ENCODE results near the gene NRF1. TPM values are rescaled to one million over a fixed set of nuclear protein-coding genes. Genes with fewer than 3 reads are reported as not detected.

Gene NRF1
- polyA plus RNA-seq, 4 donors = 20.3 to 27.4 (median 22.2) TPM

DNA sequence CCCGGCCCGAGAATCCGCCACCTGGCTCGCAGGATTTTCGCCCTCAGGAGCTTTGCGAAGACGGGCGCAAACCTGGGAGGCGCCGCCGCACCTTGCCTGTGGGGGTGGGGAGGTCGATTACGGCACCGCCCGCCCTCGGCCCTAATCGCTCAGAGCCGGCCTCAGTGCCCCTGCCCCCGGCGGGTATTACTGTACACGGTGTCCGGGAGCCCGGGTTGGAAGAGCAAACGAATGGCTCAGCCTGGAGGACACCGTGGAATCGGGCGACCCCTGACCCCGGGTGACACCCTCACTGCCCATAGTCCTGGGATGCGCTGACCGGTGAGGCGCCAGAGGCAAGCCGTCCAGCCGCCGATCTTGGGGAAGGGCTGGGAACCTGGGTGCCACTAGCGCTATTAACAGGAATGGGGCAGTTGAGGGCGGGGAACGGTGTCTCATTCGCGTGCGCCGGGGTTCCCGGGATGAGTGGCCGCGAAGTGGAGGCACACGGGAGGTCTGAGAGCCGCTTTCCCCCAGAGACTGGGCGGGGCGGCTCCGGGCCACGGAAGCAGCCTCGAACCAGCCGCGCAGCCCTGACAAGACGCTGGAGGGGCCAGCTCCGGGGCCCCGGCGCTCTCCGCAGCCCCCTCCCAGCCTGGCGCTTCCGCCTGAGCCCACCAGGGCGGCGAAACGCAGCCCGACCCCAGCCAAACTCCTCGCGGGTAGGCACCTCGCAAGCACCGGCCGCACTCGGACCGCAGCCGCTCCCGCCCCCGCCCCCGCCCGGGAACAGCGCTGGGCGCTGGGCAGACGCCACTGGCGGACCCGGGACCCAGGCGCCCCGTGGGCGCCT lies 167.5 kb downstream of the NRF1 start:
- DNase-seq (ENCODE audit: low read depth in 4 of 4, low spot score in 3 of 4) = no peak

DNA sequence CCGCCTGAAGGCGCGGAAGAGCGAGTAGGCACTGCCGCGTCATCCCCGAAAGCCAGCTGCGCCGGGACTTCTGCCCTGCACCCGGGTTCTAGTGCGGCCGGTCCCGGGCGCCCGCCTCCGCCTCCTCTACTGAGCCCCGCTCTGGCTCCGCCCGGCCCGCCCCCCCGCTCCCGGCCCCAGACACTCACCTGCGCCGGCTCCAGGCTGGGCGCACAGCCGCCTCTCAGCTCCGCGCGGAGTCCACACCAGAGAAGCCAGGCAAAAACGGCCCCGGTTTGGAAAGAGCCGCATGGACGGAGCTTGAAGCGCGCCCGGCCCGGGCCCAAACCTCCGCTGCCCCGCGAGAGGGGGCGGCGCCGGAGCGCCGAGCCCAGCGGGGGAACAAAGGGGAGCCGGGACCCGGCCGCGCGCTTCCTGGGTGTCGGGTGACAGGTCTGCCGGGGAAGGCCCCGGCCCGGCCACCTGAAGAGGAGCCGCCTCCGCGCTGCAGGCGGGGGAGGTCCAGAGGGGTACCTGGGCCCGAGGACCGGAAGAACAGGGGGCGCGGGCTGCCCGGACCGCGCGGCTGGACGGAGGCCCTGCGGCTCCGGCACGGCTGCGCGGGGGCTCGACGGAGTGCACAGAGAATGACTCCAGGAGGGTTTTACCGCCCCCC lies 168.2 kb downstream of the NRF1 start:
- peak in 1 of 4 donors; percentile 42 for DNase-seq (ENCODE audit: low read depth in 4 of 4, low spot score in 3 of 4)

- no peak for DNase-seq (ENCODE audit: low read depth in 4 of 4, low spot score in 3 of 4)
Measured at GRCh38 chr7:129780257-129780973, 168.9 kb downstream of the NRF1 start.

- no peak for DNase-seq (ENCODE audit: low read depth in 4 of 4, low spot score in 3 of 4)
Measured at GRCh38 chr7:129780974-129781927, 169.7 kb downstream of the NRF1 start.

DNA sequence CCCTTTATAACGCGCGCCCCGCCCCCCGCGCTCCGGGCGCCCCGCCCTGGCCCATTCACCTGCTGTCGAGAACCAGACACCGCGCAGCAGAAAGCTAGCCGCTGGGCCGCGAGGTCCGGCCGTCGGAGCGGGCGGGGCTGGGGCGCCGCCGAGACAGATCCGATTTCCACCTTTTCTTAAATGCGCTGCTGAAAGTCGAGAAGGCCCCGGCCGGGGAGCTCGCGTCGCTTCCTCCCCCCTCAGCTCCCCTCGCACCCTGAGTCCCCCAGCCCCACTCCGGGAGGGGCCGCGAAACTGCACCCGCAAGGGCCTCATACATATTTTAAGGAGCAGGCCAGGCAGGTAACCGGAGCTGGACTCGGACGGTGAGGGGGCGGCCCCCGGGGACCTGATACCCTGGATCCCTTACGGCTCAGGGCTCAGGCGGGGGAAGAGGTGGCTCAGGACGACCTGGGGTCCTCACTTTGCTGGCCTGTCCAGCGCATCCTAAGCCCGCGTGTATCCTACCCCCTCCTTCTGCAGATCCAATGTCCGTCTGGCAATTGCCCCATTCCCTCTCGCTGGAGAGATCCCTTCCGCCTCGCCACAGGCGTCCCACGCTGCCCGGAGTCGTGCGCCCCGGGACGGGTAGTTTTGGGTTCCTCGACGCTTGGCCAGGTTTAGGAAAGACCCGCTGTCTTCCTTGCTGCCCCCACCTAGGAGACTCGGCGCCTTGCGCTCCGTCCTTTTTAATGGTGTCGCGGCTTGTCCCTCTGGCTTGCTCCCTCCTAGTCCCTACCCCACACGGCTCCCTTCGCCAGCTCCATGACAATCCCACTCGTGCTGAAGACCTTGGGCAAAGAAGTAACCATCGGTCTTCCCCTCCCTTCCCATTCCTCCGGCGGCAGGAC lies 170.7 kb downstream of the NRF1 start:
- DNase-seq (ENCODE audit: low read depth in 4 of 4, low spot score in 3 of 4) = no peak

- no peak for DNase-seq (ENCODE audit: low read depth in 4 of 4, low spot score in 3 of 4)
Measured at GRCh38 chr7:129782818-129783583, 171.5 kb downstream of the NRF1 start.

DNA sequence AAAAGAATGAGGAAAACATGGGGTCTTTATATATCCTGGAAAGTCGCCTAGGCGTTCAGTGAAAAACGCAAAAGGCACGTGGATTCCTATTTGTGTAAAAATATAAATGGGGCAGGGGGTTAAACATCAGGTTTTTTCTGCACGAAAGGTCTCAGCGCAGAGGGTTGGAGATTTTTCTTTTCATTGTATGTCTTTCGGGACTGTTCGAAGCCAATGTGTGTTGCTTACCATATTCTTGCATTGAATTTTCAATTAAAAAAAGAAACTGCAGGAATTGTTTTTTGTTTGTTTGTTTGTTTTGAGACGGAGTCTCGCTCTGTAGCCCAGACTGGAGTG lies 172.0 kb downstream of the NRF1 start:
- DNase-seq (ENCODE audit: low read depth in 4 of 4, low spot score in 3 of 4) = no peak

DNA sequence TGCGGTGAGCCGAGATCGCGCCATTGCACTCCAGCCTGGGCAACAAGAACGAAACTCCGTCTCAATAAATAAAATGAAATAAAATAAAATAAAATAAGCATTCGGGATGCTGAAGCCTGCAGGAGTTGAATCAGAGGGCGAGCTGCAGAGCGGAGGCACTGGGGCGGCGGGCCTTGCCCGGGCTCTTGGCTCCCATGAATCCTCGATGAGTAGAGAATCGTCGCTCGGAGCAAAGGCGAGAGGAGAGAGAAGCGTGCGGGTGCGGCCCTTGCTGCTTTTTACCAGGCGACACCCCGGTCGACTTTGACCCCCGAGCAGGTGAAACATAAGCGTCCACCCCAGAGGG lies 172.9 kb downstream of the NRF1 start:
- no peak for DNase-seq (ENCODE audit: low read depth in 4 of 4, low spot score in 3 of 4)

DNA sequence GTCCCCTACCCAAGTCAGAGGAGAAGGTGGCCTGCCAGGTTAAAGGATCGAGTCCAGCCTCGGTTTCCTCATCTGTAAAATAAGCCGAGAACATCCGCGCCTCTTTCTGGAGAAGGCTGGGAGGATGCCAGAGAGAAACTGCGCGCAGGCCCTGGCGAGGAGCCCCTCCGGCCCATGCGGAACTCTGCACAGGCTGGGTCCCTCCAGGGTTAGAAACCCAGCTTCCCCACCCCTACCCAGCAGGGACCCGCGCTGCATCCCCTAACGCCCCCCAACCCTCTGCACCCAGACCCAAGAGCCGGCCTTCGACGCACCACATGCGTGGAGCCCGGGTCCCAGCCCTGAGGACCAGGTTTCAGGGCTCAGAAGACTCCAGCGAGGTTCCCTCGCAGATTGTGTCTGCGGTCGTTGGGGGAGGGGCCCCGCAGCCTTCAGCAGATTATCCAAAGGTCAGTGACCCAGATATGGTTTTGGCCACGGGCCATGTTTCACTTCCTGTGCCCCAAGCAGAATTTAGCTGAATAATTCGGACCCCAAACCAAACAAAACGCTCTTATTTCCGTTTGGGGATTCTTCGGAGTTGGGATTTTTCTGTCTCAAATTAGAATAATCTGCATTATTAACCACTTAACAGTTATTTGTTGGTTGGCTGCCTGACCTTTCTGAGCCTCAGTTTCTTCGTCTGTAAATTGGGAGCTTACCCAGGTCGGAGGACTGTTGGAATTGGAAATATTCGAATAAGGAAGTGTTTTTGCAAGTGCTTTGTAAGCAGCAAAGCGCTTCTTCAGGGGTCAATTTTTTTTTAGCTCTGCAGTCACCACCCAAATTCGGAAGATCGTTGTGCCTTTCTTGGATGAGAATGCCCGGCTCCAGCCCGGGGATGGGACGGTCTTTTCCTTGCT lies 173.5 kb downstream of the NRF1 start:
- no peak for DNase-seq (ENCODE audit: low read depth in 4 of 4, low spot score in 3 of 4)

DNA sequence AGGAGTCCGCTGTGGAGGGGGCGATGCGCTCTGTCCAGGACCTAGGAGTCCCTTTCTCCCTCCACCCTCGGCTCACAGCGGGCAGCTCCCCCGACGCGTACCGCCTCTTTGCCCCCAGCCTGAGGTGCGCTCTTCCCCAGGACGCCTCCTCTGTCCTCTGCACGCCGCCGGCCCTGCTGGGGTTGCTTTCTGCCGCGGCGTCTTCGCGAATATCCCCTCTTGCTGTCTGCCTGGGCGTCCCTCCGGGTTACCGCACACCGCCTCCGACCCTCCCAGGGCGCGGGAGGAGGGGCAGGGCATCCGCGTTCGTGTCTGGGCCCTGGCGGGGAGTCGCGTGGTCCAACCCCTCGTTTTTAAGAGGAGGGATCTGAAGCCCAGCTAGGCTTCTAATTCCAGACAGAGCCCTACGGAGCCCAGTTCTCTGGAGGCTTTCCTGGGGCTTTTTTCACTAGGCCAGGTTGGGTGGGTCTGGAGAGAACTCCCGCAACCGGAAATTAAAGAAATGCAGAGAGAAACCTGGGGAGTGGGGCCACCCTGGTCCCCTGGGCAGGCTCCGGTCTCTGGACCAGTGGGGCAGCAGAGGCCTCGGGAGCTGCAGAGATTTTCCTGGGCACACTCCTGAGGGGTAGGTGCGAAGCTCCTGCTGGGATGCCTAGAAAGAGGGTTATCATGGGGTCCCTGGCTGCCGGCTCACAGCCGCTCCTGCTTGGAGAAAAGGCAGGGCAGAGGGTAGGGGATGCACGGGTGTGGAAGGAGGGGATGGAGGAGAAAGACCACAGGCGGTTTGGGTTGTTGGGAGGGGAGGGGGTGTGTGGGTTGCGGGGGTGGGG lies 174.4 kb downstream of the NRF1 start:
- DNase-seq (ENCODE audit: low read depth in 4 of 4, low spot score in 3 of 4) = no peak

DNA sequence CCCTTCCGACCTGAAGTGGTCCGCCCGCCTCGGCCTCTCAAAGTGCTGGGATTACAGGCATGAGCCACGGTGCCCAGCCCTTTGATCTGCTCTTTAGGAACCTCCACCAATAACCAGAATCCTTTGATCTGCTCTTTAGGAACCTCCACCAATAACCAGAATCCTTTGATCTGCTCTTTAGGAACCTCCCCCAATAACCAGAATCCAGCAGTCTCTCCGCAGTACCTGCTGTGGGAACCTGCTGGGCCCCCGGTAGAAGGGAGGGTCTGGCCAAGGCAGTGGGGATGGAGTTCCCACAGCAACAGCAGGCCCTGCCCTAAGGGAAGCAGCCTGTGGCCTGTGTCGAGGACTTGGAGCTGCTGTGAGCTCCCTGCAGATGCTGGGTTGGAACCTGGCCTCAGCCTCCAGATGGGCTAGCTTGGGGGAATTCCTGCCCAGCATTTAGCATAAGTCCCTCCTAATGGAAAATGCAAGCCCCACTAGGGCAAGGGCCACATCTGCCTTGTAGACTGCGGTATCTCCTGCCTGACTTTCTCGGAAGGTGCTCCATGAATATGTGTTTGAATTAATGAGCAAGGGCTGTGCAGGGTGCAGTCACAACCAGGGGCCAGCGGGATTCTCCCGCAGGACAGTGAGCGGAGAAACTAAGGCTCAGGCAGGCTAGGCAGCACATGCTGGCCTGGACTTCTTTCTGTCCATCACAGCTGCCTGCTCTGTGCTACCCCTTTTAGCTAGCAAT lies 175.5 kb downstream of the NRF1 start:
- DNase-seq (ENCODE audit: low read depth in 4 of 4, low spot score in 3 of 4) = no peak

GRCh38 chr7:129789000-129789399 lies 177.5 kb downstream of the NRF1 start:
- no peak for DNase-seq (ENCODE audit: low read depth in 4 of 4, low spot score in 3 of 4)

- DNase-seq (ENCODE audit: low read depth in 4 of 4, low spot score in 3 of 4) = no peak
Measured at GRCh38 chr7:129789652-129790051, 178.1 kb downstream of the NRF1 start.

DNA sequence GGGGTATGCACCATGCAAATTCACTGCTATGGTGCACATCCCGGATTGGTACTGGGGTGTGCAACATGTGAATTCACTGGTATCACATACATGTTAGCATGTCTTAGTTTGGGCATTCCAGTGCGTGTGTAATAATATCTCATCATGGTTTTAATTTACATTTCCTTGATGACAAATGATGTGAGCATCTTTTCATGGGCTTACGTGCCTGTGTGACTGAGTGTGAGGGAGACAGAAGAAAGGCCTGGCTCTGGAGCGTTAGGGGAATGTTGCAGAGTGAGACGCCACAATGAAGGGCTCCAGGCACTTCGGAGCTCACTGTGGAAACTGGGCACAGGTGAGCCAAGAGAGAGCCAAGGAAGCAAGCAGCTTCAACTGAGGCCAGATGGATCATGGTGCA lies 178.6 kb downstream of the NRF1 start:
- DNase-seq (ENCODE audit: low read depth in 4 of 4, low spot score in 3 of 4) = no peak

GRCh38 chr7:129792721-129793120 lies 181.2 kb downstream of the NRF1 start:
- DNase-seq (ENCODE audit: low read depth in 4 of 4, low spot score in 3 of 4) = no peak
